ENCODE measurements around the gene SRGAP2C. TPM values are rescaled to one million over a fixed set of nuclear protein-coding genes. Genes with fewer than 3 reads are reported as not detected.
"Not testable (repeated sequence)": the region's sequence is repeated elsewhere in the genome, so short reads cannot be mapped to it uniquely, and the experiment has no call there.

The SRGAP2C gene
- total and polyA plus RNA-seq, 2 of the 13 experiments (the other 11 are each of a cell fraction or from before 2014, with no cell fraction given), result 6.9 to 8.4 TPM

DNA sequence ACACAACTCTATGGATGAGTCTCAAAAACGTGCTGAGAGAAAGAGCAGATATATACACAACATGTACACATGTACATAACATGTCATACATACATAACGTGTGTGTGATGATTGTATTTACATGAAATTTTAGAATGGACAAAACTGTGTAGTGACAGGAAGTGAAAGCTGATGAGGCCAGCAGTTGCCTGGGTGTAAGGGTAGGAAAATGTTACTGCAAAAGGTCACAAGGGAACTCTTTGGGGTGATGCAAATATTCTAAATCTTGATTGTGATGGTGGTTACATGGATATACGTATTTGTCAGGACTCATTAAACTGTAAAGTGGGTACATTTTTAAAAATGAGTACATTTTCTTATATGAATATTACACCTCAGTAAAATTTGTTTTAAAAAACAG, 236.7 kb downstream of the SRGAP2C start:
- H3K27me3 ChIP-seq (ENCODE audit: control insufficient read depth in 1 of 2, insufficient read depth in 2 of 2, low read length in 2 of 2); H3K36me3 ChIP-seq (replicated peaks in 1 of 2; ENCODE audit: control insufficient read depth in 1 of 2, insufficient read depth in 2 of 2, low read length in 2 of 2); BruUV-seq (replicated peaks); H3K9ac ChIP-seq (ENCODE audit: insufficient read depth, low read depth, low read length); H2AFZ ChIP-seq (ENCODE audit: low read length); H3K27ac ChIP-seq (ENCODE audit: extremely low read length, insufficient read depth, low read length); H3K4me2 ChIP-seq (ENCODE audit: low read depth, low read length); FAIRE-seq; ATAC-seq; H3K4me1 ChIP-seq (ENCODE audit: insufficient read depth, low read length); H3K79me2 ChIP-seq (ENCODE audit: insufficient read depth, low read length); in situ Hi-C loops (cut with HindIII; ENCODE audit: extremely low pct_ligation_motif_present, low pct_unique_long_range_greater_than_20kb); H3K9me3 ChIP-seq (ENCODE audit: low read length); intact Hi-C loops (cut with micrococcal nuclease; ENCODE audit: unreplicated experiment); POLR2A ChIA-PET; H3K4me3 ChIP-seq (replicated peaks in 1 of 3; ENCODE audit: insufficient read depth in 1 of 3, low read depth in 2 of 3, low read length in 3 of 3); H4K20me1 ChIP-seq (ENCODE audit: insufficient read depth, low read length); CTCF ChIA-PET (ENCODE audit: low intra/inter-chr PET ratio, low total read pairs); DNase-seq (ENCODE audit: low spot score): not testable (repeated sequence)
- 8% methylated on average over 3 of the region's 3 CpGs for WGBS (ENCODE audit: low lambda C conversion rate)

DNA sequence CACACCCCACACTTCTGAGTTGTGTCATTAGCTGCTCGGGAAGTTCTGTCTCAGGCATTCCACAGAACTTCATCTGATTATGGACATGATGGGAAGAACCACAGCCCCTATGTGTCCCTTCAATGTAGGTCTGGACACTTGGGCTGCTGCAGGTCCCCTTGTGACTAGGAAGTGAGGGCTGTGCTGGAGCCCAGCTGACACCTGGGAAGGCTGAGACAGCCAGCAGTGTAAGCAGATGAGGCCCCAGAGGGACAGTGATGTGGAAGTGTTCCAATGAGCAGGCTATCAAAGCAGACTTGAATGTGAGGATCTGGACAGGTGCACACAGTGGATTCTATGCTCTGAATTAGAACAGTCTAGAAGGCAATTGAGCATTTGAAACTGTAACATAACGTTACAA, 239.2 kb downstream of the SRGAP2C start:
- FAIRE-seq; H4K20me1 ChIP-seq (ENCODE audit: insufficient read depth, low read length); H3K4me3 ChIP-seq (replicated peaks in 1 of 3; ENCODE audit: insufficient read depth in 1 of 3, low read depth in 2 of 3, low read length in 3 of 3); H3K4me2 ChIP-seq (ENCODE audit: low read depth, low read length); BruUV-seq (replicated peaks); POLR2A ChIA-PET; H3K9me3 ChIP-seq (ENCODE audit: low read length); H3K27me3 ChIP-seq (ENCODE audit: control insufficient read depth in 1 of 2, insufficient read depth in 2 of 2, low read length in 2 of 2); in situ Hi-C loops (cut with HindIII; ENCODE audit: extremely low pct_ligation_motif_present, low pct_unique_long_range_greater_than_20kb); H3K79me2 ChIP-seq (ENCODE audit: insufficient read depth, low read length); H3K27ac ChIP-seq (ENCODE audit: extremely low read length, insufficient read depth, low read length); H3K4me1 ChIP-seq (ENCODE audit: insufficient read depth, low read length); H3K36me3 ChIP-seq (replicated peaks in 1 of 2; ENCODE audit: control insufficient read depth in 1 of 2, insufficient read depth in 2 of 2, low read length in 2 of 2); intact Hi-C loops (cut with micrococcal nuclease; ENCODE audit: unreplicated experiment); H3K9ac ChIP-seq (ENCODE audit: insufficient read depth, low read depth, low read length); CTCF ChIA-PET (ENCODE audit: low intra/inter-chr PET ratio, low total read pairs); DNase-seq (ENCODE audit: low spot score); H2AFZ ChIP-seq (ENCODE audit: low read length): not testable (repeated sequence)
- WGBS (ENCODE audit: low lambda C conversion rate), result 25% methylated on average over 2 of the region's 2 CpGs
- peak; percentile 31; the same call in 2 of the 3 replicates for ATAC-seq

DNA sequence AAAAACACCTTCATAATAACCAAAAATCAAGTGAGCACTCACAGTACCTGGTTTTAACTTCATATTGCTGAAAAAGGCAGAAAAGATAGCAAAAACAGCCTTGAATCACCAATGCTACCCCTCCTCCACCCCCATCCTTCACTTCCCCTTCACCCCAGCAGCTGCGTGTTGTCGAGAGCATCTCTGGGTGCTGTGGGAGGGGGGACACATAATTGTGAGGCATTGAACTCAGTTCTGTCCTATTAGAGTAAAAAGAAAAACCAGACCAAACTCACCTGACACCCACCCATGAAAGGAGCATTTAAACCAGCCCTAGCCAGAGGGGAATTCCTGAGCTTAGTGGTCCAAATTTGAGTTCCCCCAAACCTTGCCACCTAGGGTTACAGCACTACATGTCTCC, 248.7 kb downstream of the SRGAP2C start:
- H3K36me3 ChIP-seq (replicated peaks in 1 of 2; ENCODE audit: control insufficient read depth in 1 of 2, insufficient read depth in 2 of 2, low read length in 2 of 2); CTCF ChIA-PET (ENCODE audit: low intra/inter-chr PET ratio, low total read pairs); H2AFZ ChIP-seq (ENCODE audit: low read length); BruUV-seq (replicated peaks); in situ Hi-C loops (cut with HindIII; ENCODE audit: extremely low pct_ligation_motif_present, low pct_unique_long_range_greater_than_20kb); FAIRE-seq; intact Hi-C loops (cut with micrococcal nuclease; ENCODE audit: unreplicated experiment); H4K20me1 ChIP-seq (ENCODE audit: insufficient read depth, low read length); H3K4me3 ChIP-seq (replicated peaks in 1 of 3; ENCODE audit: insufficient read depth in 1 of 3, low read depth in 2 of 3, low read length in 3 of 3); H3K4me2 ChIP-seq (ENCODE audit: low read depth, low read length); H3K79me2 ChIP-seq (ENCODE audit: insufficient read depth, low read length); H3K4me1 ChIP-seq (ENCODE audit: insufficient read depth, low read length); H3K9me3 ChIP-seq (ENCODE audit: low read length); DNase-seq (ENCODE audit: low spot score); H3K27ac ChIP-seq (ENCODE audit: extremely low read length, insufficient read depth, low read length); H3K27me3 ChIP-seq (ENCODE audit: control insufficient read depth in 1 of 2, insufficient read depth in 2 of 2, low read length in 2 of 2); POLR2A ChIA-PET; ATAC-seq; H3K9ac ChIP-seq (ENCODE audit: insufficient read depth, low read depth, low read length): not testable (repeated sequence)
- 100% methylated on average over 2 of the region's 2 CpGs for WGBS (ENCODE audit: low lambda C conversion rate)

DNA sequence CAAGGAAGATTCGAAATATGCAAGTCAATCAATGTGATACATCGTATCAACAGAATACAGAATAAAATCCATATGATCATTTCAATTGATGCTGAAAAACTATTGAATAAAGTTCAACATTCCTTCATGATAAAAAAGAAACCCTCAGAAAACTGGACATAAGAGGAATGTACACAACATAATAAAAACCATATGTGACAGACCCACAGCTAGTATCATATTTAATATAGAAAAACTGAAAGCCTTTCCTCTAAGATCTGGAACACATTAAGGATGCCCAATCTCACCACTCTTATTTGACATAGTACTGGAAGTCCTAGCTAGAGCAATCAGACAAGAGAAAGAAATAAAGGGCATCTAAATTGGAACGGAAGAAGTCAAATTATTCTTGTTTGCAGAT, 254.1 kb downstream of the SRGAP2C start:
- ATAC-seq; intact Hi-C loops (cut with micrococcal nuclease; ENCODE audit: unreplicated experiment); H3K9me3 ChIP-seq (ENCODE audit: low read length); H3K36me3 ChIP-seq (replicated peaks in 1 of 2; ENCODE audit: control insufficient read depth in 1 of 2, insufficient read depth in 2 of 2, low read length in 2 of 2); H3K4me3 ChIP-seq (replicated peaks in 1 of 3; ENCODE audit: insufficient read depth in 1 of 3, low read depth in 2 of 3, low read length in 3 of 3); H4K20me1 ChIP-seq (ENCODE audit: insufficient read depth, low read length); FAIRE-seq; H3K79me2 ChIP-seq (ENCODE audit: insufficient read depth, low read length); H3K27me3 ChIP-seq (ENCODE audit: control insufficient read depth in 1 of 2, insufficient read depth in 2 of 2, low read length in 2 of 2); in situ Hi-C loops (cut with HindIII; ENCODE audit: extremely low pct_ligation_motif_present, low pct_unique_long_range_greater_than_20kb); H2AFZ ChIP-seq (ENCODE audit: low read length); H3K4me2 ChIP-seq (ENCODE audit: low read depth, low read length); BruUV-seq (replicated peaks); POLR2A ChIA-PET; CTCF ChIA-PET (ENCODE audit: low intra/inter-chr PET ratio, low total read pairs); H3K9ac ChIP-seq (ENCODE audit: insufficient read depth, low read depth, low read length); H3K27ac ChIP-seq (ENCODE audit: extremely low read length, insufficient read depth, low read length); H3K4me1 ChIP-seq (ENCODE audit: insufficient read depth, low read length); DNase-seq (ENCODE audit: low spot score): not testable (repeated sequence)
- WGBS (ENCODE audit: low lambda C conversion rate), result 31% methylated on average over 3 of the region's 3 CpGs
